HCT116 (cell line): Measurements from ENCODE around the gene FDXACB1. TPM values are rescaled to one million over a fixed set of nuclear protein-coding genes. Genes with fewer than 3 reads are reported as not detected.
A peak's percentile ranks its signal among the peaks of the same experiment; 100 is the strongest.

Experiments used
- ATAC-seq: fragments of 200-7000 bp; cut with Tn5 transposase; 2 replicates; pipeline ENCODE4 v1.9.1; 2020; ENCODE audit warnings: mild to moderate bottlenecking, moderate library complexity
- BruUV-seq: library from RNA; stranded (reverse); fragments of 400-500 nt; replicated peaks from 2 replicates; lab custom pipeline; 2021; lab: Mats Ljungman, UMichigan
- CTCF ChIA-PET: fragments of 300-600 bp; sonication (Branson Sonifier 250); formaldehyde crosslinking; loops from one replicate; lab custom pipeline; 2021; ENCODE audit warnings: antibody characterized with exemption; lab: Charles Lee
- POLR2A ChIA-PET: fragments of 300-600, 350-600 bp; sonication (Branson Sonifier 250); formaldehyde crosslinking; loops from one replicate; lab custom pipeline; 2021; ENCODE audit warnings: antibody characterized with exemption; lab: Charles Lee
- RAD21 ChIA-PET, 2 experiments: fragments of 300-600 bp; sonication (Branson Sonifier 250); formaldehyde crosslinking; loops; one replicate each; lab custom pipeline; 2023; ENCODE audit warnings: low total read pairs in 2 of 2; ENCODE audit not compliant: uncharacterized antibody in 2 of 2, unreplicated experiment in 2 of 2, low non-redundant PET in 1 of 2; lab: Charles Lee
- DNase-seq: peaks from one replicate; pipeline ENCODE4 v3.0.0-alpha.2; 2010; ENCODE audit warnings: low read depth, low spot score
- H2AFZ ChIP-seq: fragments of 200-600 bp; shearing (Covaris generic), sonication (generic); 2 replicates; pipeline ENCODE4 v1.6.1; 2017; ENCODE audit warnings: low read depth, mixed run types, mixed read lengths, antibody characterized with exemption, low read length; ENCODE audit not compliant: poor library complexity, severe bottlenecking
- H3K27ac ChIP-seq: 2 replicates; pipeline ENCODE4 v1.5.1; 2012; ENCODE audit warnings: low read depth, low read length
- H3K27me3 ChIP-seq: fragments of 200-600 bp; sonication (generic); 2 replicates; pipeline ENCODE4 v1.6.1; 2016; ENCODE audit warnings: mixed run types, low read length, mixed read lengths; ENCODE audit not compliant: insufficient read depth
- H3K36me3 ChIP-seq, 2 experiments: fragments of 200-500 bp in 1 of 2; fragments of 200-600 bp in 1 of 2; sonication (Bioruptor generic) in 1 of 2; sonication (generic) in 1 of 2; 2 replicates each; pipeline versions ENCODE4 v1.5.1 to v1.6.1; 2014 to 2016; ENCODE audit warnings: low read length in 2 of 2, inconsistent platforms in 1 of 2, mixed read lengths in 1 of 2, mixed run types in 1 of 2; ENCODE audit not compliant: insufficient read depth in 2 of 2, control insufficient read depth in 1 of 2
- H3K4me1 ChIP-seq, 2 experiments: fragments of 200-600 bp in 1 of 2; sonication (generic) in 1 of 2; 2 replicates each; pipeline versions ENCODE4 v1.5.1 to v1.6.1; 2012 to 2017; ENCODE audit warnings: low read length in 2 of 2, inconsistent platforms in 1 of 2, mild to moderate bottlenecking in 1 of 2, mixed read lengths in 1 of 2, mixed run types in 1 of 2, moderate library complexity in 1 of 2; ENCODE audit not compliant: insufficient read depth in 2 of 2, control insufficient read depth in 1 of 2
- H3K4me2 ChIP-seq: fragments of 200-600 bp; sonication (generic); 2 replicates; pipeline ENCODE4 v1.6.1; 2017; ENCODE audit warnings: mixed run types, low read length, mixed read lengths
- H3K4me3 ChIP-seq, 2 experiments: fragments of 200-600 bp in 1 of 2; sonication (generic) in 1 of 2; replicated peaks in 1 of 2; 2 replicates each; pipeline ENCODE4 v1.5.1; 2011 to 2016; ENCODE audit warnings: low read length in 2 of 2, control low read depth in 1 of 2, low read depth in 1 of 2, mild to moderate bottlenecking in 1 of 2, mixed read lengths in 1 of 2, mixed run types in 1 of 2
- H3K79me2 ChIP-seq: fragments of 200-600 bp; sonication (generic); 2 replicates; pipeline ENCODE4 v1.6.1; 2017; ENCODE audit warnings: mild to moderate bottlenecking, mixed run types, low read length, moderate library complexity, mixed read lengths; ENCODE audit not compliant: insufficient read depth
- H3K9ac ChIP-seq: fragments of 200-600 bp; sonication (generic); 2 replicates; pipeline ENCODE4 v1.6.1; 2016; ENCODE audit warnings: low read length, mixed read lengths
- H3K9me2 ChIP-seq: fragments of 200-600 bp; sonication (generic), shearing (Covaris generic); 2 replicates; pipeline ENCODE4 v1.6.1; 2017; ENCODE audit warnings: mixed run types, mild to moderate bottlenecking, moderate library complexity; ENCODE audit not compliant: insufficient read depth
- H3K9me3 ChIP-seq, 2 experiments: fragments of 200-500 bp in 1 of 2; fragments of 200-600 bp in 1 of 2; sonication (Bioruptor generic) in 1 of 2; sonication (generic) in 1 of 2; 2 replicates each; pipeline ENCODE4 v1.6.1; 2014 to 2017; ENCODE audit warnings: low read length in 2 of 2, mixed read lengths in 2 of 2, inconsistent platforms in 1 of 2, low read depth in 1 of 2, mild to moderate bottlenecking in 1 of 2, mixed run types in 1 of 2, moderate library complexity in 1 of 2; ENCODE audit not compliant: control insufficient read depth in 1 of 2, insufficient read depth in 1 of 2
- H4K20me1 ChIP-seq: fragments of 200-600 bp; sonication (generic), shearing (Covaris generic); 2 replicates; pipeline ENCODE4 v1.6.1; 2017; ENCODE audit warnings: mixed run types, mild to moderate bottlenecking, moderate library complexity; ENCODE audit not compliant: insufficient read depth
- CBX3 ChIP-seq: IDR thresholded peaks from 2 replicates; pipeline ENCODE4 v1.6.1; 2012; ENCODE audit warnings: low read depth
- CEBPB ChIP-seq: IDR thresholded peaks from 2 replicates; pipeline ENCODE4 v1.6.1; 2012; ENCODE audit warnings: low read depth
- EGR1 ChIP-seq: IDR thresholded peaks from 2 replicates; pipeline ENCODE4 v1.6.1; 2012; ENCODE audit warnings: low read depth
- EZH2 ChIP-seq: fragments of 200-600 bp; sonication (generic); IDR thresholded peaks from 2 replicates; pipeline ENCODE4 v1.6.1; 2017; ENCODE audit warnings: antibody characterized with exemption, mixed run types
- FOSL1 ChIP-seq: IDR thresholded peaks from 2 replicates; pipeline ENCODE4 v1.6.1; 2012; ENCODE audit warnings: low read depth
- MAX ChIP-seq: IDR thresholded peaks from 2 replicates; pipeline ENCODE4 v1.6.1; 2012
- SIN3A ChIP-seq: IDR thresholded peaks from 2 replicates; pipeline ENCODE4 v1.6.1; 2012; ENCODE audit warnings: low read depth
- SRF ChIP-seq: IDR thresholded peaks from 2 replicates; pipeline ENCODE4 v1.6.1; 2012; ENCODE audit warnings: low read depth
- YY1 ChIP-seq: IDR thresholded peaks from 2 replicates; pipeline ENCODE4 v1.6.1; 2011; ENCODE audit warnings: low read length, low read depth, moderate library complexity, mild to moderate bottlenecking; ENCODE audit not compliant: insufficient replicate concordance; ENCODE audit errors: extremely low read depth
- ZBTB33 ChIP-seq: IDR thresholded peaks from 2 replicates; pipeline ENCODE4 v1.6.1; 2011; ENCODE audit warnings: mild to moderate bottlenecking, low read length, moderate library complexity; ENCODE audit not compliant: insufficient replicate concordance; ENCODE audit errors: extremely low read depth
- ZNF274 ChIP-seq: fragments of 200-500 bp; sonication (Bioruptor generic); IDR thresholded peaks from 2 replicates; pipeline ENCODE4 v1.6.1; 2014; ENCODE audit warnings: mild to moderate bottlenecking, low read depth, low read length, inconsistent platforms
- intact Hi-C: fragments of 100-400 bp; cut with micrococcal nuclease; formaldehyde crosslinking; loops from 2 replicates; pipeline ENCODE4 v1.10.0; 2022
- total RNA-seq: library from RNA; stranded (reverse); gene quantifications from one replicate; pipeline ENCODE4 v1.2.1, GENCODE V29; 2021; ENCODE audit not compliant: unreplicated experiment
- TF ChIP-seq, protein P1 (sequence below): IDR thresholded peaks from 2 replicates; pipeline ENCODE4 v1.6.1; 2012
- TF ChIP-seq, protein P2 (sequence below), 3 experiments: fragments of 200-600 bp in 1 of 3; sonication (generic) in 1 of 3; IDR thresholded peaks in 2 of 3; conservative IDR thresholded peaks in 1 of 3; 2 replicates each; pipeline ENCODE4 v1.5.1; 2012 to 2017; ENCODE audit warnings: low read depth in 2 of 3, low read length in 2 of 3, antibody characterized with exemption in 1 of 3, borderline replicate concordance in 1 of 3, control low read depth in 1 of 3, mild to moderate bottlenecking in 1 of 3, mixed read lengths in 1 of 3, mixed run types in 1 of 3, moderate library complexity in 1 of 3; ENCODE audit not compliant: insufficient read depth in 1 of 3

FDXACB1 gene
- total RNA-seq, 1 experiment from 2014 or later, result 3.8 TPM

DNA sequence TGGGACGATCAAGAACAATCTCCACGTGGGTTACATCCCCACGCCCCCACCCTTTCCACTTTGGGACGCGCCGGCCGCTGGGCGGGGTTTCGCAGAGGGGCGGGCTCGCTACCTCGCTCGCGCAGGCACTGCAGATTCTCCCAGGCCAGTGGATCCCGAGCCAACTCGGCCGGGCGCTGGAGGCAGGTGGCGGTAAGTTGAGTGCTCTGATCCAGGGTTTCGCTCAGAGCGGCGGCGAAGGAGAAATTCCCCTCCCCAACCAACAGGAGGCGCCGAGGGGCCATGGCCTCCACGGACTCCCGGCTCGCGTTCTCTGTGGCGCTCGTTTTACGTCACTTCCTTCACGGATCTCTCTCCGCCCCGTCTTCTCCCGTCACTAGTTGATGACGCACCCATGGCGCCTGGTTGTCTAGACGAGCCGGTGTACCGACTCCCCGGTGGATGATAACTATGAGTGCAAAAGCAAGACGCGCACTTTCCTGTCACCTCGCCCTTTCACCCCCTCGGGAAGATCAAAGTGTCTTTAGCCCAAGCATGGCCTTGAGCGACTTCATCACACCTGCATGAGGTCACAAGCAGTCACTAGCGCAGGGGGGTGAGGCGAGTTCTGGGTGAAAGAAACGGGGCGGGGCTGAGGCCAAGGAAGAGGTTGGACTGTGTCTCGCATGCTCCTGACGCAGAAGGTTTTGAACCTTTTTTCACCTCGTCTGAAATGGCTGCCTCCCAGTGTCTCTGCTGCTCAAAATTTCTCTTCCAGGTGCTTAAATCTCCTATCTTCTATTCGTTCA lies at the start of gene FDXACB1, which contains the start of gene CFAP68 (continued):
- TF ChIP-seq ZNF274 (no peak), MAX (peak; percentile 81), ZBTB33 (peak; percentile 8), SRF (peak; percentile 94), CEBPB (no peak)
- TF ChIP-seq, protein P1, sequence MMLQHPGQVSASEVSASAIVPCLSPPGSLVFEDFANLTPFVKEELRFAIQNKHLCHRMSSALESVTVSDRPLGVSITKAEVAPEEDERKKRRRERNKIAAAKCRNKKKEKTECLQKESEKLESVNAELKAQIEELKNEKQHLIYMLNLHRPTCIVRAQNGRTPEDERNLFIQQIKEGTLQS, result no peak

GRCh38 chr11:111926505-111927391 lies 47.8 kb upstream of the FDXACB1 start:
- intact Hi-C loops, result no loop called here
- Histone ChIP-seq H3K79me2 (no peaks in the 10 kb centered on the region), H3K4me2 (peak overlapping the region; percentile 92), H2AFZ (peak overlapping the region; percentile 89), H3K9me2 (no peaks in the 10 kb centered on the region), H3K9ac (peak overlapping the region; percentile 60), H3K27me3 (no peaks in the 10 kb centered on the region), H3K27ac (peak overlapping the region; percentile 59), H3K4me1 (peaks cover 7 to 15% of the 10 kb centered on the region in 2 experiments), H3K36me3 (no peaks in the 10 kb centered on the region), H3K9me3 (no peaks in the 10 kb centered on the region), H3K4me3 (peak overlapping the region; percentile 49 to 64), H4K20me1 (no peaks in the 10 kb centered on the region)
- ChIA-PET CTCF (interaction anchor here (0.7 to 2.0 kb wide), 7 partner anchors 8 to 354 kb away, joined by 3 to 11 read pairs (median 5); partner anchors contain the start of genes C11orf52, CRYAB and DIXDC1), POLR2A (interaction anchor here (0.9 to 1.2 kb wide), 2 partner anchors 8 to 11 kb away, joined by 4 to 6 read pairs; partner anchors contain the start of gene C11orf52), RAD21 (interaction anchor here in 1 of 2 experiments (1.0 kb wide), 1 partner anchor 293 kb away, joined by 3 read pairs; no protein-coding TSS in a partner anchor)
- BruUV-seq, result TSS peak; percentile 98
- DNase-seq (peak; percentile 93), ATAC-seq (peak; percentile 94)
- TF ChIP-seq EZH2 (no peak), SIN3A (0 out of 2 replicates have a peak, but pooled peaks have one; percentile 32), EGR1 (peak; percentile 84), CEBPB (no peak), YY1 (no peak), ZNF274 (no peak), ZBTB33 (no peak), FOSL1 (no peak), CBX3 (no peak), MAX (peak; percentile 61)
- TF ChIP-seq, protein P2, sequence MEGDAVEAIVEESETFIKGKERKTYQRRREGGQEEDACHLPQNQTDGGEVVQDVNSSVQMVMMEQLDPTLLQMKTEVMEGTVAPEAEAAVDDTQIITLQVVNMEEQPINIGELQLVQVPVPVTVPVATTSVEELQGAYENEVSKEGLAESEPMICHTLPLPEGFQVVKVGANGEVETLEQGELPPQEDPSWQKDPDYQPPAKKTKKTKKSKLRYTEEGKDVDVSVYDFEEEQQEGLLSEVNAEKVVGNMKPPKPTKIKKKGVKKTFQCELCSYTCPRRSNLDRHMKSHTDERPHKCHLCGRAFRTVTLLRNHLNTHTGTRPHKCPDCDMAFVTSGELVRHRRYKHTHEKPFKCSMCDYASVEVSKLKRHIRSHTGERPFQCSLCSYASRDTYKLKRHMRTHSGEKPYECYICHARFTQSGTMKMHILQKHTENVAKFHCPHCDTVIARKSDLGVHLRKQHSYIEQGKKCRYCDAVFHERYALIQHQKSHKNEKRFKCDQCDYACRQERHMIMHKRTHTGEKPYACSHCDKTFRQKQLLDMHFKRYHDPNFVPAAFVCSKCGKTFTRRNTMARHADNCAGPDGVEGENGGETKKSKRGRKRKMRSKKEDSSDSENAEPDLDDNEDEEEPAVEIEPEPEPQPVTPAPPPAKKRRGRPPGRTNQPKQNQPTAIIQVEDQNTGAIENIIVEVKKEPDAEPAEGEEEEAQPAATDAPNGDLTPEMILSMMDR (IDR thresholded peaks at IDR 0.05 in 2 of 3, conservative IDR thresholded peaks at IDR 0.05 in 1 of 3; ENCODE audit: borderline replicate concordance in 1 of 3, insufficient read depth in 1 of 3, low read depth in 2 of 3, low read length in 2 of 3), result no peak
